Mammary epithelial cell (primary cell): Measurements from ENCODE around the gene ACKR2.

Source experiments
- CTCF ChIP-seq, 2 donors: IDR thresholded peaks in 1 of 2; conservative IDR thresholded peaks in 1 of 2; 2 replicates each; pipeline ENCODE4 v1.5.1; 2011 to 2012; ENCODE audit warnings: inconsistent platforms in 2 of 2, low read length in 2 of 2, mild to moderate bottlenecking in 2 of 2, control low read depth in 1 of 2, low read depth in 1 of 2; ENCODE audit not compliant: insufficient read depth in 1 of 2; ENCODE audit errors: extremely low read depth in 1 of 2
- EZH2 ChIP-seq: IDR thresholded peaks from 2 replicates; pipeline ENCODE4 v1.6.1; 2012; ENCODE audit warnings: low read length, inconsistent platforms, borderline replicate concordance

GRCh38 chr3:42853739-42854302 is 44.6 kb downstream of the ACKR2 start:
- TF ChIP-seq CTCF (conservative IDR thresholded peaks at IDR 0.05 in 1 of 2, IDR thresholded peaks at IDR 0.05 in 1 of 2; ENCODE audit: extremely low read depth in 1 of 2, insufficient read depth in 1 of 2, low read depth in 1 of 2, low read length in 2 of 2) (no peak), EZH2 (no peak)
